ENCODE measurements around the gene SLC15A5. TPM values are rescaled to one million over a fixed set of nuclear protein-coding genes. Genes with fewer than 3 reads are reported as not detected.

SLC15A5 gene
- total RNA-seq, 1 donor from 2014 or later: not detected

GRCh38 chr12:16238661-16239060 lies 38.8 kb downstream of the SLC15A5 start:
- no peaks in the 10 kb centered on the region for H3K4me1 Mint-ChIP-seq (ENCODE audit: low read depth)
- no peak for TF ChIP-seq CTCF (IDR thresholded peaks at IDR 0.05)

GRCh38 chr12:16229676-16230075 lies 47.8 kb downstream of the SLC15A5 start:
- H3K36me3 Mint-ChIP-seq (ENCODE audit: low read depth): peaks cover 3% of the 10 kb centered on the region
- no peak for TF ChIP-seq CTCF (IDR thresholded peaks at IDR 0.05)
- no peaks in the 10 kb centered on the region for H3K4me1 Mint-ChIP-seq (ENCODE audit: low read depth)
- no peak overlapping the region for H3K4me3 Mint-ChIP-seq (ENCODE audit: unreplicated experiment)
- H3K27me3 Mint-ChIP-seq (ENCODE audit: low read depth): no peaks in the 10 kb centered on the region
- no peak overlapping the region for H3K27ac Mint-ChIP-seq (ENCODE audit: unreplicated experiment)
- peaks cover 18% of the 10 kb centered on the region for H3K9me3 Mint-ChIP-seq (ENCODE audit: low read depth)
- no peak for DNase-seq (ENCODE audit: low spot score)

More at GRCh38 chr12:16238661-16239060, 38.8 kb downstream of the SLC15A5 start:
- Mint-ChIP-seq H3K4me3 (ENCODE audit: unreplicated experiment) (no peak overlapping the region), H3K27me3 (ENCODE audit: low read depth) (no peaks in the 10 kb centered on the region), H3K9me3 (ENCODE audit: low read depth) (peaks cover under 1% of the 10 kb centered on the region), H3K36me3 (ENCODE audit: low read depth) (no peaks in the 10 kb centered on the region), H3K27ac (ENCODE audit: unreplicated experiment) (no peak overlapping the region)
- DNase-seq (ENCODE audit: low spot score): no peak

- DNase-seq (ENCODE audit: low spot score): no peak
- H3K9me3 Mint-ChIP-seq (ENCODE audit: low read depth): peaks cover 14% of the 10 kb centered on the region
- TF ChIP-seq CTCF (IDR thresholded peaks at IDR 0.05): no peak
- H3K27me3 Mint-ChIP-seq (ENCODE audit: low read depth): no peaks in the 10 kb centered on the region
- no peaks in the 10 kb centered on the region for H3K4me1 Mint-ChIP-seq (ENCODE audit: low read depth)
- H3K27ac Mint-ChIP-seq (ENCODE audit: unreplicated experiment): no peak overlapping the region
- H3K36me3 Mint-ChIP-seq (ENCODE audit: low read depth): peaks cover 3% of the 10 kb centered on the region
- H3K4me3 Mint-ChIP-seq (ENCODE audit: unreplicated experiment): no peak overlapping the region
Measured at GRCh38 chr12:16228067-16228466, 49.4 kb downstream of the SLC15A5 start.

- Mint-ChIP-seq H3K4me1 (ENCODE audit: low read depth) (no peaks in the 10 kb centered on the region), H3K4me3 (ENCODE audit: unreplicated experiment) (no peak overlapping the region), H3K27me3 (ENCODE audit: low read depth) (no peaks in the 10 kb centered on the region), H3K9me3 (ENCODE audit: low read depth) (no peaks in the 10 kb centered on the region), H3K27ac (ENCODE audit: unreplicated experiment) (no peak overlapping the region), H3K36me3 (ENCODE audit: low read depth) (no peaks in the 10 kb centered on the region)
- no peak for DNase-seq (ENCODE audit: low spot score)
- TF ChIP-seq CTCF (IDR thresholded peaks at IDR 0.05): no peak
Measured at GRCh38 chr12:16225692-16226091, 51.8 kb downstream of the SLC15A5 start.

- H3K4me1 Mint-ChIP-seq (ENCODE audit: low read depth): no peaks in the 10 kb centered on the region
Measured at GRCh38 chr12:16224196-16224595, 53.3 kb downstream of the SLC15A5 start.

More at GRCh38 chr12:16224196-16224595, 53.3 kb downstream of the SLC15A5 start:
- H3K27ac Mint-ChIP-seq (ENCODE audit: unreplicated experiment): no peak overlapping the region
- no peak for DNase-seq (ENCODE audit: low spot score)
- H3K27me3 Mint-ChIP-seq (ENCODE audit: low read depth): no peaks in the 10 kb centered on the region
- TF ChIP-seq CTCF (IDR thresholded peaks at IDR 0.05): no peak
- H3K4me3 Mint-ChIP-seq (ENCODE audit: unreplicated experiment): no peak overlapping the region
- no peaks in the 10 kb centered on the region for H3K36me3 Mint-ChIP-seq (ENCODE audit: low read depth)
- no peaks in the 10 kb centered on the region for H3K9me3 Mint-ChIP-seq (ENCODE audit: low read depth)
